ENCODE results near the gene THBS3. TPM values are rescaled to one million over a fixed set of nuclear protein-coding genes. Genes with fewer than 3 reads are reported as not detected.

THBS3 gene
- total RNA-seq, 1 donor from 2014 or later = 6.3 TPM

GRCh38 chr1:155179112-155180031 lies 28.3 kb downstream of the THBS3 start:
- ATAC-seq = no peak
- DNase-seq = no peak
- intact Hi-C loops (cut with micrococcal nuclease) = no loop called here

DNA sequence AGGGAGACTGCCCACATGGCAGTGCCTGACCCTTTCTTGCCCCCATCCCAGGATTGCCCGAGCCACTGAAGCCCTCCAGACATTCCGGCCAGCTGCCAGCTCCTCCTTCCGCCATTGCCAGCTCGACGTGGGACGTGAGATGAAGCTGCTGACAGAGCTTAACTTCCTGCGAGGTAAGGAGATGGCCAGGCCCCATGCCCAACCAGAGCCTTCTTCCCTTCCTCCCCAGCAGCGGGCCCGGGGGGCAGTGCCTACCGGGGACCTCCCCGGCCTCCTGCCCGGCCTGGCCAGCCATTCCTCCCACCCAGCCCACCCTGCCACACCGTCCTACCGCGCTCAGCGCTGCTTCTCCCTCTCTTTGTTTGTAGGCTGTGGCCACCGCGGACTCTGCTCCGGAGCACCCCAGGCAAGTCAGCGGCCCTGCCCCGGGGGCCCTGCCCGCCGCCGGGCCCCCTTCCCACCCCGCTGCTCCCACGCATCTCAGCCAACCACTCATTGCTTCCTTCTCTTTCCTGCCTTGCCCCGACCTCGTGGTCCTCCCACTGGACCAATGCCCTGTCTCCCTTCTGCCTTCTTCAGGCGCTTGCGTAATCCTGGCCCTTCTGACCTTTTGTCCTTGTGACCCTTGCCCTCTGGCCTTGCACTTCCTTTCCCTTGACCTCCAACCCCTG lies 29.1 kb downstream of the THBS3 start:
- intact Hi-C loops (cut with micrococcal nuclease) = no loop called here
- peak; percentile 25 for DNase-seq
- ATAC-seq = no peak

DNA sequence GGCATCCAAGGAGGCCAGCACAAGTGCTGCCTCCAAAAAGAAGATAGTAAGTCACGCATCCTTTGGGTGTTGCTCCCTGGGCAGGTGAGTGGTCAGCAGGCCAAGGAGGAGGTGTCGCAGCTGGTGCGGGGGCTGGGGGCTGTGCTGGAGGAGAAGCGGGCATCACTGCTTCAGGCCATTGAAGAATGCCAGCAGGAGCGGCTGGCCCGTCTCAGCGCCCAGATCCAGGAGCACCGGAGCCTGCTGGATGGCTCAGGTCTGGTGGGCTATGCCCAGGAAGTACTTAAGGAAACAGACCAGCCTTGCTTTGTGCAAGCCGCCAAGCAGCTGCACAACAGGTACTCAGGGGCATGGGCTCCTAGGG lies 29.8 kb downstream of the THBS3 start:
- DNase-seq = peak; percentile 20
- ATAC-seq = no peak
- intact Hi-C loops (cut with micrococcal nuclease) = no loop called here

DNA sequence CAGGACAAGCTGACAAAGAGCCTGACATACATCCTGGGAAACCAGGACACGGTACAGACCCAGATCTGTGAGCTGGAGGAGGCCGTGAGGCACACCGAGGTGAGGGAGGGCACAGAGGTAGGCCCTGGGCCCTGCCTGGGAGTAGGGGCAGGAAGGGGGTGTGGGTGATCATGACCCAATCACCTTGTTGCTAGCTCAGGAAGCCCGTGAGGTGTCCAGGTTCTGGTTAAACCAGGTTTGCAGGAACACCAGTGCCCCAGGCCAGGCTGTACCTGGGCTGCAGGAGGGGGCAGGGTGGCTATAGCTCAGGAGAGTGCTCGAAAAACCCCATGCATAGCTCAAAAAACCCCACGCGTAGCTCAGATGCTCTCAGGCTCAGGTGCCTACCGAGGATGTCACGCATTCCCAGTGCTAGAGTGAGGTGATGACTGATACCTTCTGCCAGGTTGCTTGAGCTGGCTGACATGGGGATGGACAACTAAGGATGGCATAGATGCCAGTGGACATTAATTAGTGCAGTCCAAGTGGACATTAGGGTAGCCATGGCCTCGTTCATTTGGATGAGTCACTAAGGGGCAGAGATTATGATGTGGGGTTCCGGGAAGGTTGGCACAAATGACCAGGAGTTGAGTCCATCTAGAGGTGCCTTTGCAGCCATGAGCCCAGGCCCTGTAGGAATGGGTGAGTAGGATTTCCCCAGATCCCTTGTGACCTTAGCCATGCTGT lies 30.3 kb downstream of the THBS3 start:
- intact Hi-C loops (cut with micrococcal nuclease) = no loop called here
- DNase-seq (no peak), ATAC-seq (no peak)

DNA sequence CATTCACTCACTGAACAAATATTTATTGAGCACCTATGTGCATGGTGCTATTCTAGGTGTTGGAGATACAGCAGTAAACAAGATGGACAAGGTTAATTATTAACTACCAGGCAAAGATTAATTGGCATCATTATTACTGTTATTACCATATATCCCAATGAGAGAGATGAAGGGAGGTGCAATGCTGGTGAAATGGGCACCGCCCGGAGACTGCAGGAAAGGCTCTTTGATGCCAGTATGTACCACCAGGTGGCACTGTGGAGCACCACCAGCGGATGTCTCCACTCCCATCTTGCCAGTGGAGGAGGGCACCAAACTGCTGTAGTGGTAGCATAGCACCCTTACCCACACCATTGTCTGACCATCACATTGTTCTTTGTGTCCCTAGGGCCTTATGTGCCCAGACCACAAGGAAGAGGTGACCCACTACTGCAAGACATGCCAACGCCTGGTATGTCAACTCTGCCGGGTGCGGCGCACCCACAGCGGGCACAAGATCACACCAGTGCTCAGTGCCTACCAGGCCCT lies 31.1 kb downstream of the THBS3 start:
- peak; percentile 51 for ATAC-seq
- intact Hi-C loops (cut with micrococcal nuclease) = no loop called here
- DNase-seq = peak; percentile 86

DNA sequence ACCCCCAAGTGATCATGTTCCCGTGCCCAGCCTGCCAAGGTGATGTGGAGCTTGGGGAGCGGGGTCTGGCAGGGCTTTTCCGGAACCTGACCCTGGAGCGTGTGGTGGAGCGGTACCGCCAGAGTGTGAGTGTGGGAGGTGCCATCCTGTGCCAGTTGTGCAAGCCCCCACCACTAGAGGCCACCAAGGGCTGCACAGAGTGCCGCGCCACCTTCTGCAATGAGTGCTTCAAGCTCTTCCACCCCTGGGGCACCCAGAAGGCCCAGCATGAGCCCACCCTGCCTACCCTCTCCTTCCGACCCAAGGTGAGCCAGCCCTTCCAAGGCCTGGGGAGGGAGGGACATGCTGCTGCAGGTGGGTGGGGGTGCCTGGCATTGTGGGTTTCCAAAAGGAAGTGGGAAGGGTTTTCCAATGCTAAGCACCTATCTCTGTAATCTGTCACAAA lies 31.7 kb downstream of the THBS3 start:
- intact Hi-C loops (cut with micrococcal nuclease) = no loop called here
- ATAC-seq (no peak), DNase-seq (peak; percentile 30)

DNA sequence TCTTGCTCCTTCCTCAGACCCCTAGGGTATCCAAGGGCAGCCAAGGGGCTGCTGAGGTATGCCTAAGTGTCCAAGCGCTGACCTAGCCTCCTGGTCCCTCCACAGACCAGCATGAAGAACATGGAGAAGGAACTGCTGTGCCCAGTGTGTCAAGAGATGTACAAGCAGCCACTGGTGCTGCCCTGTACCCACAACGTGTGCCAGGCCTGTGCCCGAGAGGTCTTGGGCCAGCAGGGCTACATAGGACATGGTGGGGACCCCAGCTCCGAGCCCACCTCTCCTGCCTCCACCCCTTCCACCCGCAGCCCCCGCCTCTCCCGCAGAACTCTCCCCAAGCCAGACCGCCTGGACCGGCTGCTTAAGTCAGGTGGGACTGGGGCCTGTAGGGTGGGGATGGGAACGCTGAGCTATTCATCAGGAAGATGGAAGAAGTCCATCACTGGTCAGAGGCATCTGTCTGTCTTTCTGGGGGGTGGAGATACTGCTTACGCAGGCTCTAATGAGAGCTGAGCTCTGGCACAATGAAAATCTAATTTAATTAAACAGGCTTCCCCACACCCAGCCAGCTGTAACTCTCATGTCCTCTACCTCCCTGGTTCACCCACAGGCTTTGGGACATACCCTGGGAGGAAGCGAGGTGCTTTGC lies 32.3 kb downstream of the THBS3 start:
- DNase-seq (no peak), ATAC-seq (no peak)

DNA sequence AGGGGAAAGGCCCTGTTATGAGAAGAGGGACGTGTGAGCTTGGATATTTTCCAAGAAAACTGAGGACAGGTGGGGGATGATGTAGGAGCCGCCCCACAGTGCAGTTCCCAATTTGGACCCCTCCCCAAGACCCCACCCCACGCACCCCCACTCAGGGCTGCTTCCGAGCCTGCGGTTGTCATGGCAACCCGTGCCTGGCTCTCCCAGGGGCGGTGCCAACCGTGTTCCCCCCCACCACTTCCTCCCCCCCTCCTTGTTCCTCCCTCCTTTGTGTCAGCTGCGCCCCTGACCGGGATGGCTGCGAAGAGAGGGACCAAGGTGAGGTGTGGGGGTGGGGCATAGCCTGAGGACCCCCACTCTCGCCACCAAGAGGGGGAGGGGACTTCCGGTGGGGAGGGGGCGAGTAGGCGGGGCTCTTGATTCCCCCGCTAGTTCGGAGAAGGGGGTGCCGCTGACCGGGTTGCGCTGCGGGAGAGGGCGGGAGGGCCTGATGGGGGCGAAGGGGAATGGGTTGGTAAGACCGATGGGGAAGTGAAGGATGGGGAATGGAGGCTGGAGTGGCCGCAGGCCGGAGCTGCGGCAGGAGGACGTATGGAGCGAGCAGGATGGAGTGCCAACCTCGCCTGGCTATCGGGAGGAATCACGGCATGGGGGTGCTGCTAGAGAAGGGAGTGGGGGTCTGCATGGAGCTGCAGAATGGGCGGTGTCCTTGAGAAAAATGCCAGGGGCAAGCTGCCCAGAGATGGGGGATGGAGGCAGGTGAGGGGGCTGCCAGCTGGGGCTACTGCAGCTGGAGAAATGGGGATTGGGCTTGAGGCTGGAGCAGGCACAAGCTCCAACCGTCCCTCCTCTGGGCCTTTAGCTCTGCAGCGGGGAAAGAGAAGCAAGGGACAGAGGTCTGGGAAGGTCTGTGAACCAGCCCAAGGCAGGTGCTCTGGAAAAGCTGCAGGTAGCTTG lies 33.1 kb downstream of the THBS3 start:
- DNase-seq (peak; percentile 35), ATAC-seq (no peak)
- intact Hi-C loops (cut with micrococcal nuclease) = no loop called here

More for the DNA sequence above, 32.3 kb downstream of the THBS3 start:
- intact Hi-C loops (cut with micrococcal nuclease) = no loop called here

DNA sequence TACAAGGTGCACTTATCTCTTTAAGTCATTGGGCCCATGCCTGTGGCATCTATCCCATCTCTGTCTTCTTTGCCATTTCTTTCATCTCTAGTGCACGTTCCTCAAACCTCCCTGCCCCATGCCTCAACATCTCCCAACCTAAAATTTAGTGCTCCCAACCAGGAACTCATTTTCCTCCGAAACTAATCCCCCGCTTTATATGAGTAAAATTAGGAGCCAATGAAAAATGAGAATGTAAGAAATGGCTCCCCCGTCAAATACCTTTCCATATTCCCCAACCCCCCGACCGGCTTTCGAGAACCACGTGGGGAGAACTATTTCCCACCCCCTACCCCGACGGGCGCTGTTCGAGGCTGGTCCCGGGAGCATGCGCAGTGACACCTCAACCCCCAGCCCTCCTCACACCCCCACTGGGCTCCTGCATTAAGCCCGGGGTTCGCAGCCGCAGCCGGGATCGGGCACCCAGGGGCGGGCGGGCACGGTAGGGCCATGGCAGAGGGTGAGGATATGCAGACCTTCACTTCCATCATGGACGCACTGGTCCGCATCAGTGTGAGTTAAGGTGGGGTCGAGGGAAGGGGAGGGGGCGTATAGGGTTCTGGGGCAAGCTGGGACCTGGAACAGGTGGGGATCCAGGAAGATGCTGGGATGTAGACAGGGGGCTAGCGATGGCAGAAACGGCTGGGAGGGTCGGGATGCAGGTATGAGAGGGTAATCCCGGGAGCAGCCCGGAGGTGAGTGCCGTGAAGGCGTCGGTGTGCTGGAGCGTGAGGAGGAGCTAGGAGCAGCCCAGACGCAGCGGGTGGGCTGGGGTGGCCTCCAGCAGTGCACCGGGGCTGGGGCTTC lies 34.0 kb downstream of the THBS3 start, which contains the start of gene TRIM46:
TSS of gene TRIM46 (plus strand) at position 372 of the 846 bp plus-strand sequence. CDS start at position 490, 118 bp downstream.
- no peak for ATAC-seq
- peak; percentile 41 for DNase-seq
- intact Hi-C loops (cut with micrococcal nuclease) = no loop called here

- intact Hi-C loops (cut with micrococcal nuclease) = no loop called here
- ATAC-seq = peak; percentile 89
Measured at GRCh38 chr1:155172732-155173477, 34.8 kb downstream of the THBS3 start, which contains the start of gene KRTCAP2. Gene KRTCAP2 (minus strand): TSS chr1:155173304. CDS start chr1:155173224, 80 bp downstream.

GRCh38 chr1:155171836-155172731 lies 35.6 kb downstream of the THBS3 start:
- intact Hi-C loops (cut with micrococcal nuclease) = no loop called here
- ATAC-seq (no peak), DNase-seq (no peak)

More at GRCh38 chr1:155172732-155173477, 34.8 kb downstream of the THBS3 start, which contains the start of gene KRTCAP2:
- DNase-seq = peak; percentile 96

DNA sequence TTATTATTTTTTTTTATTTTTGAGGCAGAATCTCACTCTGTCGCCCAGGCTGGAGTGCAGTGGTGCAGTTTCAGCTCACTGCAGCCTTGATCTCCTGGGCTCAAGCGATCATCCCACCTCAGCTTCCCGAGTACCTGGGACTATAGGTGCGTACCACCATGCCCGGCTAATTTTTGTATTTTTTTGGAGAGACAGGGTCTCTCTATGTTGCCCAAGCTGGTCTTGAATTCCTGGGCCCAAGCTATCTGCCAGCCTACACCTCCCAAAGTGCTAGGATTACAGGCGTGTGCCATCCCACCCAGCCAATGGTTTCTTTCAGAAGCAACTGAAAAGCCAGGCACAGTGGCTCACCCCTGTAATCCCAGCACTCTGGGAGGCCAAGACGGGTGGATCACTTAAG lies 36.9 kb downstream of the THBS3 start:
- intact Hi-C loops (cut with micrococcal nuclease) = no loop called here
- no peak for ATAC-seq
- no peak for DNase-seq

DNA sequence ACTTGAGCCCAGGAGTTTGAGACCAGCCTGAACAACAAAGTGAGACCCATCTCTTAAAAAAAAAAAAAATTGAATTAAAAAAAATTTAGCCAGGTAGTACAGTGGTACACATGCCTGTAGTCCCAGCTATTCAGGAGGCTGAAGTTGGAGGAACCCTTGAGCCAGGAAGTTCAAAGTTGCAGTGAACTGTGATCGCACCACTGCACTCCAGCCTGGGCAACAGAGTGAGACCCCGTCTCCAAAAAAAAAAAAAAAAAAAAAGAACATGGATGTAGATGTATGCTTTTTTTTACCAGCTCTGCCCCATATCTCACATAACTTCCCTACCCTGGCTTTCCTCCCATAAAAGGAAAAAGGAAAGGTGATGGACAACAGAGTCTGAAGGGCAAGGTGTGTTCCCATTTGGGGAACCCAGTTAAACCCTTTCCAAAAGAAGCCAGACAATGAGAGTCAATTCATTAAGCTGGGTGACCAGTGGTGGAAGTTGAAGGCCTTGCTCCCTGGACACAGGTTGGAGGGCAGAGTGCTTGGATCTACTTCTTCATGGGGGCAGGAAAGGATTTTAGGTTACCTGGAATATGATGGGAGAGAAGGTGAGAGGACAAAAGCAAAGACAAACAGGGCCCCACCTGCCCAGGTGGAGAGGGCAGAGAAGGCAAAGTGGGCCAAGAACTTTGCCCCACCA lies 37.5 kb downstream of the THBS3 start:
- ATAC-seq = no peak
- intact Hi-C loops (cut with micrococcal nuclease) = no loop called here
- DNase-seq = no peak

DNA sequence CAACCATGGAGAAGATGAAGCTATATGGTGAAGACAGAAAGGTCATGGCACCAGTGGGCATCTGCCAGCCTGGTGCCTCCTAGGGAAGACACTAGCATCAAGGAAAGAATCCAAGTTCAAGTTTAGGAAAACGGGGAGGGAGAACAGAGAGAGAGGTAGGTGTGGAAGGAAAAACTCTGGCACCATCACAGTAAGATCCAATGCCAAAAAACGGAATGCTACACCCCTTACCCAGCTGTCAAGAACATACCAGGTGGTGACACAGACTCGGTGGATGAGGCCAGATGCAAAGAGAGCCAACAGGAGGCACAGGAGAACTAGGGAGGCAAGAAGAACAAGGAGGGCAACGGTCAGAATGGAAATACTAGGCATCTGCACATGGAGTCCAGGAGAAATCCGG lies 38.2 kb downstream of the THBS3 start:
- intact Hi-C loops (cut with micrococcal nuclease) = loop anchor here (2.0 kb wide), 1 partner anchor 81 kb away; no protein-coding TSS in a partner anchor
- no peak for ATAC-seq
- no peak for DNase-seq
